ENCODE results near the gene TNK2.
A peak's percentile ranks its signal among the peaks of the same experiment; 100 is the strongest.
"Not testable (repeated sequence)": the region's sequence is repeated elsewhere in the genome, so short reads cannot be mapped to it uniquely, and the experiment has no call there.

The TNK2 gene

GRCh38 chr3:195916991-195917390 is 8.6 kb upstream of the TNK2 start:
- no peak for DNase-seq (ENCODE audit: low spot score)

DNA sequence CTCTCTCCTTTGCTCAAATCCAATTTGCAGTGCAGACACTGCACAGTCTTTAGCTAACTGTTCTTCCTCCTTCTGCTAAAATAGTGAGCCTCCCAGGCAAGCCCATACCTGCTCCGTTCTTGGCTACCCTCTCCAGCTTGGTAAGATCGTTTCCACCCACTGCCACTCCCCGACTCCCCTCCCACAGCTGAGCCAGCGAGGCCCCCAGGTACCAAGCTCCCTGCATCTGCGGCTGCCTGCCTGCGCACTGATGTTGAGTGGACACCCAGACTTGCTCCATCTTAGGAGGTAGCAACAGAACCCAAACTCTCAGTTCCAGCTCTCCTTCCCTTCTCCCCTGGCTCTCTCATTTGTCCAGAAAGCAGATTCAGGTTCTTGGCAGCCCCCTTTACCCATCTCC is 7.9 kb upstream of the TNK2 start:
- no peak for DNase-seq (ENCODE audit: low spot score)

GRCh38 chr3:195914648-195915473 is 6.5 kb upstream of the TNK2 start:
- peak; percentile 96 for DNase-seq (ENCODE audit: low spot score)

DNA sequence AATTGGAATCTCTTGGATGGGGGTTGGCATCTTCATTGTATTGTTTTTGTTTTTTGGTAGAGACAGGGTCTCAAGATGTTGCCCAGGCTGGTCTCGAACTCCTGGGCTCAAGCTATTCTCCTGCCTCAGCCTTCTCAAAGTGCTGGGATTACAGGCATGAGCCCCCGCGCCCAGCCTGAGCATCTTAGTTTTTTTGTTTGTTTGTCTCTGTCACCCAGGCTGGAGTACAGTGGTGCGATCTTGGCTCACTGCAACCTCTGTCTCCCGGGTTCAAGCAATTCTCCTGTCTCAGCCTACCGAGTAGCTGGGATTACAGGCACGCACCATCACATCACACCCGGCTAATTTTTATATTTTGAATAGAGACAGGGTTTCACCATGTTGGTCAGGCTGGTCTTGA is 5.8 kb upstream of the TNK2 start:
- not testable (repeated sequence) for DNase-seq (ENCODE audit: low spot score)

GRCh38 chr3:195913382-195913781 is 5.0 kb upstream of the TNK2 start:
- no peak for DNase-seq (ENCODE audit: low spot score)

DNA sequence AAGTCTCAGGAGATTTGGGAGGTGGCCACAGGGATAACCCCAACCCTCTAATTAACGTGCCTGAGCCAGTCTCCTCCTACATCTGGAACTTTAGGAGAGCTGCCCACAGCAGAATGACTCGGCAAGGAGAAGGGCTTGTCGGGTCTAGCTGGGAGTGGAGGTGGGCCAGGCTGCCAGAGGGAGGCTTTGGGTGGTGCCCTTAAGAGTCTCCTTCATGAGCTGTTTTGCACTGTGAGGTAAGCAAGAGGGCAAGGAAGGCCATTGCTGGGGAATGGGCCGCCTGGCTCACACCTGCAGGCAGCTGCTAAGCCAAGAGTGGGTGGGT is 3.6 kb upstream of the TNK2 start:
- no peak for DNase-seq (ENCODE audit: low spot score)

DNA sequence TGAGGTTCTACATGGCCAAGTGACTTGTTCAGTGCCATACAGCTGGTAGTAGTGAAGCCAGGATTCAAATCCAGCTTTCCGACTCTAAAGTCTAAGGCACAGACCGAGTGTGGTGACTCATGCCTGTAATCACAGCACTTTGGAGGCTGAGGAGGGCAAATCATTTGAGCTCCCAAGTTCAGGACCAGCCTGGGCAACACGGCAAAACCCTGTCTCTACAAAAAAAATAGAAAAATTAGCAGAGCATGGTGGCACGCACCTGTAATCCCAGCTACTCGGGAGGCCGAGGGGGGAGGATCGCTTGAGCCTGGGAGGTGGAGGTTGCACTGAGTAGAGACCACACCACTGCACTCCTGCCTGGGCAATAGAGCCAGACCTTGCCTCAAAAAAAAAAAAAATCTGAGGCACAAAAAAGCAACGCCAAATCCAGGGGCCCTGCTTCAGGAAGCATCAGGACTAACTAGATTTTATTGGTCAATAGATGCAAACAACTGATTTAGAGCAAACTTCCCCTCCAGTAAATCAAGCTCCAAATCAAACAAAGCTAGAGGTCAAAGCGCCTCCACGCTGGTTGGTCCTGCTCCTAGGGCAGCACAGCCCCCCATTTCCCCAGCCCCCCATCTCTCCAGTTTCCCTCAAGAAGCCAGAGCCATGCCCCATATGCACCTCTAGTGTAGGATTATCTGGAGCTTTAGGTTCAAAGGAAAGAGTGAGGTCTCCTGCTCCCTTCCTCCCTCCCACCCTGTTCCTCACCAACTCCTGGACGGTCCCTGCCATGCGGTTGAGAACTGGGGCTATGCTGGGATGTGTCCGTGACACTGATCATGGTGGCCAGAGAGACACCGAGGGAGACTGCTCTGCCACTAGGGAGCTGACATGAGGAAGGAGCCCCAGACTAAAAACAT is 2.9 kb upstream of the TNK2 start:
- DNase-seq (ENCODE audit: low spot score): no peak

- DNase-seq (ENCODE audit: low spot score): no peak
Measured at GRCh38 chr3:195910499-195910845, 2.1 kb upstream of the TNK2 start.

- peak; percentile 89 for DNase-seq (ENCODE audit: low spot score)
Measured at GRCh38 chr3:195909644-195910498, 1.5 kb upstream of the TNK2 start.

DNA sequence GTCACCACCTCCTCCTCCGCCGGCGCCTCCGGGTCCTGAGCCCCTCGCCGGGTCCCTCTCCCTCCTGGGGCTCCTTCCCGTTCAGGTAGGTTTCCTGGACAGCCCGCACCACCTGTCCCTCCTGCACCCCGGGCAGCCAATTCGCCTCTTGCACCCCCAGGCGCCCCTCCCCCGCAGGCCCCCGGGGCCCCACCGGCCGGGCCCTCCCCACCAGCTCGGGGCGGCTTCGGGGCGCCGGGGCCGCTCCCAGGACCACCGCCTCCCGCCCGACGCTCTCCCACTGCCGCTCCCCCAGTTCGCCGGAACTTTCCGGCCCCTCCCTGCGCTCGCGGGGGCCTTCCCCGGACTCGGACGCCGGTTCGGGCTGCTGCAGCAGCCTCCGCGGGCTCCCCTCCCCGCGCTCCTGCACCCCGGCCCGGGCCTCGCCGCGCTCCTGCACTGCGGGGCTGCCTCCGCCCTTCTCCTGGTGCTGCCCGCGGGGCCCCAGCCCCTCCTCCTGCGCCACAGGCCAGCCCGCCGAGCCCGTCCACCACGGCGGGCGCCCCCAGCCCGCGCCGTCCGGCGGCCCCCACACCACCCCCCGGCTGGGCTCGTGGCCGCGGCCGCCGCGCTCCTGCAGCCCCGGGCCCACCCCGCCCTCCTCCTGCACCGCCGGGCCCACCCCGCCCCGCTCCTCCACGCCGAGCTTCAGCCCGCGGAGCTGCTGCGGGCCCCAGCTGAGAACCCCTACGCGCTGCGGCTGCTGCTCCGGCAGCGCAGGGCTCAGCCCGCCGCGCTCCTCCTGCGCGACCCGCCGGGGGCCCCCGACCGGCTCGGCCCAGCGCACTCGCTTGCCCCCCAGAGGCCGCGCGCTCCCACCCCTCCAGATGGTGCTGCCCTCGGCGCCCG is 587 bp upstream of the TNK2 start:
- peak; percentile 16 for DNase-seq (ENCODE audit: low spot score)

- no peak for DNase-seq (ENCODE audit: low spot score)
Measured at GRCh38 chr3:195907684-195907933, 742 bp downstream of the TNK2 start.

DNA sequence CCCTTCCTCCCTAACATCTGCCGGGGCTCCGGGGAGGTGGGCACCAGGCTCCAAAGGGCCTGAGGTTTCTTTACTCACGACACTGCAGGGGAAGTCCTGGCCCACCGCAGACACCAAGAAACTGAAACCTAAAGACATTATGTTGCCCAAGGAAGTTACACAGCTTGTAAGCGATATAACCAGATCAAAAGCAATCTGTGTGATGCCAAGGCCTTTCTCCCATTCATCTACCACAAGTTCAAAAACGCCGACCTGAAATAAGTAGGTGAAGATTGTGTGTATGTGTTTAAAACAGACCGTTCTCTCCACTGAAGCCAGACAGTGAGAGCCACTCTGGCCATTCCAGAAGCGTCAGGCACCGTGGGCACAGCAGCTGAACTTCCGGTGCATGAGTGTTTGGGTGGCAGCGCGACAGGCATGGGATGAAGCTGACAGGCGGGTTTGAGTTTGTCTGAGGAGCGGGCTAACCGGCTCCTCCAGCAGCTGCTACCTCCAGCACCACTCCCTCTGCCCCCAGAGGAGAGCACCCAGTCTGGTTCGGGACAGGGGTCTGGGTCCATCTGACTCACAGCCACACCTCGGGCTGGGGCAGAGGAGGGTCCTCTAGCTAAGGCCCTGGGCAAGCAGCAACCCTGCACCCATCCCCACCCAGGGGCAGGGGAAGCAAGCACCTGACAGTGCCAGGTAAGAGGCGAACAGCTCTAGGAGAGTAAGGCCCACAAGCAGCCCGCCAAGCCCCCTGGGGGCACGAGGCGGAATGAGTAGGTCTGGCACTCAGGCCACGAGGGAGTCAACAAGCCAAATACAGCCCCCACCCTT is 1.3 kb downstream of the TNK2 start:
- peak; percentile 80 for DNase-seq (ENCODE audit: low spot score)

- DNase-seq (ENCODE audit: low spot score): peak; percentile 21
Measured at GRCh38 chr3:195905970-195906864, 2.1 kb downstream of the TNK2 start.

- no peak for DNase-seq (ENCODE audit: low spot score)
Measured at GRCh38 chr3:195904368-195904767, 4.0 kb downstream of the TNK2 start.

DNA sequence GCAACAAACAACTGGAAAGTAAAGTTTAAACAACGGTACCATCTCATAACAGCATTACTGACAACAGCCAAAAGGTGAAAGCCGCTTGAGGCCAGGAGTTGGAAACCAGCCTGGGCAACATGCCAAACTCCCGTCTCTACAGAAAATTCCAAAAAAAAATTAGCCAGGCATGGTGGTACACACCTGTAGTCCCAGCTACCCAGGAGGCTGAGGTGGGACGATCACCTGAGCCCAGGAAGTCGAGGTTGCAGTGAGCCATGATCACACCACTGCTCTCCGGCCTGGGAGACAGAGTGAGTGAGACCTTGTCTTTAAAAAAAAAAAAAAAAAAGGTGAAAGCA is 4.4 kb downstream of the TNK2 start:
- DNase-seq (ENCODE audit: low spot score): no peak

DNA sequence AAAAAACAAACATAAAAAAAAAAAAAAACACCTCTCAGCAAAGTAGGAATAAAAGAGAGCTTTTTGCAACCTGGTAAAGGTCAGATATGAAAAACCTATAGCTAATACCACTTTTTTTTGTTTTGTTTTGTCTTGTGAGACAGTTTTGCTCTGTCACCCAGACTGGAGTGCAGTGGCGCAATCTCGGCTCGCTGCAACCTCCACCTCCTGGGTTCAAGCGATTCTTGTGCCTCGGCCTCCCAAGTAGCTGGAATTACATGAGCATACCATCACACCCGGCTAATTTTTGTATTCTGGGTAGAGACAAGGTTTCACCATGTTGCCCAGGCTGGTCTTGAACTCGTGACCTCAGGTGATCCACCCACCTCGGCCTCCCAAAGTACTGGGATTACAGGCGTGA is 5.7 kb downstream of the TNK2 start:
- DNase-seq (ENCODE audit: low spot score): not testable (repeated sequence)

GRCh38 chr3:195901836-195902585 is 6.3 kb downstream of the TNK2 start:
- not testable (repeated sequence) for DNase-seq (ENCODE audit: low spot score)

- peak; percentile 26 for DNase-seq (ENCODE audit: low spot score)
Measured at GRCh38 chr3:195900436-195901355, 7.7 kb downstream of the TNK2 start.

Measured in CD4-positive, alpha-beta T cell treated with Interleukin-2 at 100 ng/mL for 4 hours (primary cell).